Uterus (tissue), 4 donors: ENCODE measurements around the gene UPF2. TPM values are rescaled to one million over a fixed set of nuclear protein-coding genes. Genes with fewer than 3 reads are reported as not detected.
A peak's percentile ranks its signal among the peaks of the same experiment; 100 is the strongest.
"Not testable (repeated sequence)": the region's sequence is repeated elsewhere in the genome, so short reads cannot be mapped to it uniquely, and the experiment has no call there.

Experiments
- DNase-seq, 2 donors: peaks; one replicate each; pipeline ENCODE4 v3.0.0-alpha.2; 2019 to 2020
- H3K27ac ChIP-seq, 2 donors: fragments of 200-600 bp; sonication (generic); 1 replicate in 1 of 2; 2 replicates in 1 of 2; pipeline ENCODE4 v1.5.1; 2016 to 2018
- H3K27me3 ChIP-seq, 2 donors: fragments of 200-600 bp; sonication (generic); one replicate each; pipeline ENCODE4 v1.5.1; 2018 to 2019; ENCODE audit warnings: control low read depth in 1 of 2
- H3K36me3 ChIP-seq, 2 donors: fragments of 200-600 bp; sonication (generic); one replicate each; pipeline ENCODE4 v1.5.1; 2019; ENCODE audit warnings: control low read depth in 1 of 2
- H3K4me1 ChIP-seq, 2 donors: fragments of 200-600 bp; sonication (generic); one replicate each; pipeline ENCODE4 v1.5.1; 2018 to 2019; ENCODE audit warnings: control low read depth in 1 of 2
- H3K4me3 ChIP-seq, 2 donors: fragments of 200-600 bp; sonication (generic); 1 replicate in 1 of 2; 2 replicates in 1 of 2; pipeline ENCODE4 v1.5.1; 2018 to 2019; ENCODE audit warnings: mild to moderate bottlenecking in 1 of 2
- H3K9me3 ChIP-seq, 2 donors: fragments of 200-600 bp; sonication (generic); one replicate each; pipeline ENCODE4 v1.5.1; 2019; ENCODE audit warnings: control low read depth in 1 of 2
- POLR2A ChIP-seq, 2 donors: fragments of 450-650 bp; IDR thresholded peaks; one replicate each; pipeline ENCODE4 v1.6.1; 2016; ENCODE audit warnings: antibody characterized with exemption in 2 of 2, mild to moderate bottlenecking in 1 of 2, moderate library complexity in 1 of 2
- intact Hi-C: fragments of 100-400 bp; cut with DNase I; formaldehyde crosslinking; loops from one replicate; pipeline ENCODE4 v1.15.1; 2023; ENCODE audit warnings: low total_unique reads
- total RNA-seq, 4 donors: library from RNA; depleted of rRNA in 3 of 4; stranded (reverse); fragments of >200 nt in 3 of 4; gene quantifications; one replicate each; pipeline versions ENCODE4 v1.1.0 to v1.2.4, GENCODE V29; 2014 to 2023
- TF ChIP-seq, protein P1 (sequence below), 4 experiments: fragments of 200-600 bp in 2 of 4; fragments of 450-650 bp in 2 of 4; sonication (generic) in 2 of 4; IDR thresholded peaks; one replicate each; pipeline ENCODE4 v1.5.1; 2016 to 2019; ENCODE audit warnings: antibody characterized with exemption in 4 of 4, mild to moderate bottlenecking in 2 of 4, moderate library complexity in 1 of 4
- donor health status: DM: yes; HTN: yes; CAD: no.

The UPF2 gene
- total RNA-seq, 4 donors from 2014 or later: 17.4 to 35.7 (median 28.0) TPM

DNA sequence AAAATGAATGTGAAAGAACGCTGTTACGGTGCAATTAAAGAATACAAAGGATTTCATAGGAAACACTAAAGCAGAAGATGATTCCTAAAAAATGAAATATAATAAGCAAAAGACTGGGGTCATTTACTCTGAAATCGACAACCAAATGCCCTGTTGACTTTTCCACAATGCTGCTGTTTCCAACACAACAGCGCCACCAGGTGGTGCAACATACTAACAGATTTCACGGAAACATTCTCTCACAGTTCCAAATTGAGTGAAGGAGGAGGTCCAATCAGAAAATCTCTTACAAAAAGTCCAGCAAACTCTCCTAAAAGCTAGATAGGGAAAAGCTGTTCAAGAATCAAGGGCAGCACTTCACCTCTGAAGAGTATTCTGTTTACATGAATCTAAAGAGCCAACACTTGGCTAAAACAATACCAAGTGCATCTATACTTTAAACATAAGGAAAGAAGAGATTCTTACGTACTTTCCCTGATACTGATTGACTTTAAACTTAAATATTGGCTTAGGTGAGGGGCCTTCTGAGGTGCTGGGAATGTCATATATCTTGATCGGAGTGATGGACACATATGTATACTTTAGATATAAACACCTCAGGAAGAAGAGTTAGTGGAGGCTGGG, 55.9 kb downstream of the UPF2 start:
- intact Hi-C loops: no loop called here
- peak; percentile 71 to 74 for DNase-seq
- Histone ChIP-seq H3K4me1 (no peaks in the 10 kb centered on the region), H3K27me3 (no peaks in the 10 kb centered on the region), H3K4me3 (no peak overlapping the region), H3K36me3 (no peaks in the 10 kb centered on the region), H3K9me3 (no peaks in the 10 kb centered on the region), H3K27ac (no peak overlapping the region)
- TF ChIP-seq, protein P1, sequence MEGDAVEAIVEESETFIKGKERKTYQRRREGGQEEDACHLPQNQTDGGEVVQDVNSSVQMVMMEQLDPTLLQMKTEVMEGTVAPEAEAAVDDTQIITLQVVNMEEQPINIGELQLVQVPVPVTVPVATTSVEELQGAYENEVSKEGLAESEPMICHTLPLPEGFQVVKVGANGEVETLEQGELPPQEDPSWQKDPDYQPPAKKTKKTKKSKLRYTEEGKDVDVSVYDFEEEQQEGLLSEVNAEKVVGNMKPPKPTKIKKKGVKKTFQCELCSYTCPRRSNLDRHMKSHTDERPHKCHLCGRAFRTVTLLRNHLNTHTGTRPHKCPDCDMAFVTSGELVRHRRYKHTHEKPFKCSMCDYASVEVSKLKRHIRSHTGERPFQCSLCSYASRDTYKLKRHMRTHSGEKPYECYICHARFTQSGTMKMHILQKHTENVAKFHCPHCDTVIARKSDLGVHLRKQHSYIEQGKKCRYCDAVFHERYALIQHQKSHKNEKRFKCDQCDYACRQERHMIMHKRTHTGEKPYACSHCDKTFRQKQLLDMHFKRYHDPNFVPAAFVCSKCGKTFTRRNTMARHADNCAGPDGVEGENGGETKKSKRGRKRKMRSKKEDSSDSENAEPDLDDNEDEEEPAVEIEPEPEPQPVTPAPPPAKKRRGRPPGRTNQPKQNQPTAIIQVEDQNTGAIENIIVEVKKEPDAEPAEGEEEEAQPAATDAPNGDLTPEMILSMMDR (IDR thresholded peaks at IDR 0.05): peak; percentile 67 to 72 (median 70)
- TF ChIP-seq POLR2A (IDR thresholded peaks at IDR 0.05): no peak

DNA sequence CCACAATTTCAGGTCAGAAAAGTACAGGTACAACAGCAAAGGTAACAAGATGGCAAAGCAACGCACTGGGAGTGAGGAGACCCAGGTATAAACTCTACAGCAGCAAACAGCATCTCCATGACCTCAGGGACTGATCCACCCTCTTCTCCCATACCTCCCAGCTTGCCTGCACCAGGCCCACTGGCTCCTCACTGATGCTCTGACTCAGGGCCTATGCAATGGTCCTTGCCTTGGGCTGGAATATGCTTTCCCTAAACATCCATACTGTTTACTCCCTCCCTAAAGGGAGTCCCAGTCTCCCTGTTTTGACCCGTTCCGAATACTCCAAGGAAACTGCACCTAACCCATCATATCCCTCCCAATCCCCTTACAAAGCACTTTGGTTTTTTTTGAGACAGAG, 60.4 kb downstream of the UPF2 start:
- H3K4me1 ChIP-seq: no peaks in the 10 kb centered on the region
- H3K4me3 ChIP-seq: no peak overlapping the region
- no peak overlapping the region for H3K27ac ChIP-seq
- no peak for DNase-seq
- no peaks in the 10 kb centered on the region for H3K36me3 ChIP-seq
- H3K27me3 ChIP-seq: no peaks in the 10 kb centered on the region
- TF ChIP-seq, protein P1 (IDR thresholded peaks at IDR 0.05): no peak
- TF ChIP-seq POLR2A (IDR thresholded peaks at IDR 0.05): no peak
- intact Hi-C loops: no loop called here
- H3K9me3 ChIP-seq: no peaks in the 10 kb centered on the region

DNA sequence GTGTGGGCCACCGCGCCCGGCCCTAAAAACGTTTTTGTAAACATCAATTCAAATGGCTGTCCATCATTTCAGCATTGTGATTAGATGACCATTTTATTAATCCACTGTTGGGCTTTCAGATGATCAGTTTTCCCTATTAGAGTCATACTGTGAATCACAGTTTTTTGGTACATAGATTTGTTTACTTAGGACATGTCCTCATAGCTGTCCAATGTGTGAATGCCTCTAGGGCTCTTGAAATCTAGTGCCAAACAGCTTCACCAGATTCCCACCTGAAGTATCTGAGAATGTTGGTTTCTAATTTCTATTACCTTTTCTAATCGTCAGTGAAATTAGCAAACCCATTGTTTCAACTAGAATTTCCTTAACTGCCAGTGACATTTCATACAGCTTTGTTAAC, 66.8 kb downstream of the UPF2 start:
- Histone ChIP-seq H3K36me3 (no peaks in the 10 kb centered on the region), H3K4me1 (no peaks in the 10 kb centered on the region), H3K4me3 (no peak overlapping the region), H3K27ac (no peak overlapping the region), H3K27me3 (no peaks in the 10 kb centered on the region), H3K9me3 (no peaks in the 10 kb centered on the region)
- no peak for DNase-seq
- TF ChIP-seq POLR2A (IDR thresholded peaks at IDR 0.05): no peak
- TF ChIP-seq, protein P1 (IDR thresholded peaks at IDR 0.05): no peak
- intact Hi-C loops: no loop called here

DNA sequence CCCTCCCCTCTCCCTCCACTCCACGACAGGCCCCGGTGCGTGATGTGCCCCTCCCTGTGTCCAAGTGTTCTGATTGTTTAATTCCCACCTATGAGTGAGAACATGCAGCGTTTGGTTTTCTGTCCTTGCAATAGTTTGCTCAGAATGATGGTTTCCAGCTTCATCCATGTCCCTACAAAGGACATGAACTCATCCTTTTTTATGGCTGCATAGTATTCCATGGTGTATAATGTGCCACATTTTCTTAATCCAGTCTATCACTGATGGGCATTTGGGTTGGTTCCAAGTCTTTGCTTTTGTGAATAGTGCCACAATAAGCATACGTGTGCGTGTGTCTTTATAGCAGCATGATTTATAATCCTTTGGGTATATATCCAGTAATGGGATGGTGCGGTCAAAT, 70.1 kb downstream of the UPF2 start:
- H3K9me3 ChIP-seq, H3K4me1 ChIP-seq, H3K27ac ChIP-seq, H3K36me3 ChIP-seq, DNase-seq, H3K27me3 ChIP-seq, H3K4me3 ChIP-seq, intact Hi-C loops: not testable (repeated sequence)

DNA sequence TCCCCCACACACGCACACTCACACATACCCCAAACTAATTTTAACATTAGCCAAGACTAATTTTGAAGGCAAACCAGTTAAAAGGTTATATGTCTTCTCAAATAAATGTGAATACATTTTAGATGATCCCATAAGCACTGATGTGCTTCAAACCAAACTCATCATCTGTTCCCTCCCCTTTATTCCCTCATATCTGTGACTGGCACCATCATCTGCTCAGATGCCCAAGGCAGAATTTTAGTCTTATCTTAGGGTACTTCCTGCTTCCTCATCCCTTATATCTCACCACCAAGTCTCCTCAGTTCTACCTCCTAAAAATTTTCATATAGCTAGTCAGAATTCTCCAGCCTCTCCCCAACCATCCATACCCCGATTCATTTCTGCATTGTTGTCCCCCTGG, 80.4 kb downstream of the UPF2 start:
- no peak for TF ChIP-seq POLR2A (IDR thresholded peaks at IDR 0.05)

DNA sequence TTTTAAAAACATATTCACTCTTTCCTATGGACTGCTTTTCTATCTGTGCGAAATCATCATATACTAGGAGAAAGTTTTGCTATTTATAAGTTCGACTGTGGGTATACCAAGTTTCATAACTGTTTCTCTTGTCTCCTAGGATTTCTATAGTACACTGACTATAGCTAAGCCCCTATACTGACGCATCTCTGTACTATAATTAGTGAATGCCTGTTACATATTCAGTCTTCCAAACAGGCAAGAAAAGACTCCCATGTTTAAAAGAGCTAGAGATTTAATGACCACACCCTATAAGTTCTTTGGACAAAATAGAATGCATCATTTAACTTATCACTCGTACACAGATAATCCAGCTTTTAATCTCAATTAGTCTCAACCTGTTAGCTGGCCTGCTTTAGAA, 80.8 kb downstream of the UPF2 start:
- DNase-seq: no peak
- no peaks in the 10 kb centered on the region for H3K36me3 ChIP-seq
- TF ChIP-seq POLR2A (IDR thresholded peaks at IDR 0.05): no peak
- TF ChIP-seq, protein P1 (IDR thresholded peaks at IDR 0.05): no peak
- H3K27me3 ChIP-seq: no peaks in the 10 kb centered on the region
- no peak overlapping the region for H3K27ac ChIP-seq
- no peaks in the 10 kb centered on the region for H3K9me3 ChIP-seq
- intact Hi-C loops: no loop called here
- no peak overlapping the region for H3K4me3 ChIP-seq
- H3K4me1 ChIP-seq: no peaks in the 10 kb centered on the region

More for the DNA sequence above, 80.4 kb downstream of the UPF2 start:
- H3K4me3 ChIP-seq: no peak overlapping the region
- H3K36me3 ChIP-seq: no peaks in the 10 kb centered on the region
- no peaks in the 10 kb centered on the region for H3K9me3 ChIP-seq
- DNase-seq: no peak
- H3K4me1 ChIP-seq: no peaks in the 10 kb centered on the region
- no peaks in the 10 kb centered on the region for H3K27me3 ChIP-seq
- no peak overlapping the region for H3K27ac ChIP-seq
- intact Hi-C loops: no loop called here
